ENCODE data around the gene MSL3.
A peak's percentile ranks its signal among the peaks of the same experiment; 100 is the strongest.

Gene MSL3, protein sequence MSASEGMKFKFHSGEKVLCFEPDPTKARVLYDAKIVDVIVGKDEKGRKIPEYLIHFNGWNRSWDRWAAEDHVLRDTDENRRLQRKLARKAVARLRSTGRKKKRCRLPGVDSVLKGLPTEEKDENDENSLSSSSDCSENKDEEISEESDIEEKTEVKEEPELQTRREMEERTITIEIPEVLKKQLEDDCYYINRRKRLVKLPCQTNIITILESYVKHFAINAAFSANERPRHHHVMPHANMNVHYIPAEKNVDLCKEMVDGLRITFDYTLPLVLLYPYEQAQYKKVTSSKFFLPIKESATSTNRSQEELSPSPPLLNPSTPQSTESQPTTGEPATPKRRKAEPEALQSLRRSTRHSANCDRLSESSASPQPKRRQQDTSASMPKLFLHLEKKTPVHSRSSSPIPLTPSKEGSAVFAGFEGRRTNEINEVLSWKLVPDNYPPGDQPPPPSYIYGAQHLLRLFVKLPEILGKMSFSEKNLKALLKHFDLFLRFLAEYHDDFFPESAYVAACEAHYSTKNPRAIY

DNA sequence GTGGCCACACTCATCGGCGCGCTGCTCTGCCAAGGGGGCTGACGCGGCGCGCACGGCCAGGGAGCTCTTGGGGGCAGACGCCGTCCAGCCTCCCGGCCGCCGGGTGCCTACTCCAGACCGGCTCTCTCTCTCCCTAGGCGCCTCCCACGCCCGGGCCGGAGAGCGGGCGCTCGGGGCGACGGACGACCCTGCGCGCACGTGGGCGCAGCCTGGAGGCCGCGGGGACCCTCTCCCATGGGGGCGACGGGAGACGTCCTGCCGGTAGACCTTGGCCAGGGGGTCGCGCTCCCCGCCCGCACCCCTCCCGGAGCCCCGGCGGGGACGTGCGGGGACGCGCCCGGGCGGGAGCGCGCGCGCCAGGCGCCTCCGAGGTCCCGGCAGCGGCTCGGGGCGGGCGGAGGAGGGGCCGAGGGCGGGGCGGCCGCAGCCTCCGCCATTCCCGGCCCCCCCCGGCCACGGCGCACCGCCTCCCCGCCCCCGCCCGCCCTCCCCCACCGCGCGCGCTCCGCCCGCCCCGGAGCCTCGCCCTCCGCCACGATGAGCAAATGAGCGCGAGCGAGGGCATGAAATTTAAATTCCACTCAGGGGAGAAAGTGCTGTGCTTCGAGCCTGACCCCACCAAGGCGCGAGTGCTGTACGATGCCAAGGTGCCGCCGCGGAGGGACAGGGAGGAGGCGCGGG, at the start of gene MSL3:
Gene MSL3 (plus strand): TSS at position 519 of the 681 bp plus-strand sequence. CDS start 27 bp downstream, at position 546.
- Histone ChIP-seq H3K9ac (ENCODE audit: low read length) (peak within 1 kb of the TSS; percentile 83), H3K27me3 (ENCODE audit: control insufficient read depth, insufficient read depth, low read length) (peaks cover 21% of the 10 kb centered on the region), H3K27ac (ENCODE audit: low read length) (peak within 1 kb of the TSS; percentile 72), H3K4me3 (ENCODE audit: low read length) (peak within 1 kb of the TSS; percentile 91), H3K9me3 (ENCODE audit: control insufficient read depth, low read depth, low read length) (no peaks in the 10 kb centered on the region), H3K4me1 (ENCODE audit: control insufficient read depth, low read depth, low read length) (peaks cover 5% of the 10 kb centered on the region), H3K36me3 (ENCODE audit: control insufficient read depth, low read depth, low read length) (peaks cover 16% of the 10 kb centered on the region)

DNA sequence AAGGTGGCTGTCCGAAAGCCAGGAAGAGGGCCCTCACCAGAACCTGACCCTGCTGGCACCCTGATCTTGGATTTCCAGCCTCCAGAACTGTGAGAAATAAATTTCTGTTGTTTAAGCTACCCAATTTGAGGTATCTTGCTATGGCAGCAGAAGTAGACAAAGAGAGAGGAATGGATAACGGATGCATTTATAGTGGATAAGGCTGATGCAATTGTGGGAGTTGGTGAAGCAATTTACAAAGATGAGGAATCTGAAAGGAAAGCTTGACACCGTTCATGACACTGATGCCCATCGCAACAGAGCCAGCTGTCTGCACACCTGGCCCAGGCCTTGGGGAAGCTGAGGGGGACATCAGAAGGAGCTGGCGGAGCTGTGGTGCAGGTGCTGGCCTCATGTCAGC, 35.7 kb upstream of the MSL3 start:
- Histone ChIP-seq H3K9ac (ENCODE audit: low read length) (no peak overlapping the region), H3K4me3 (ENCODE audit: low read length) (no peak overlapping the region), H3K9me3 (ENCODE audit: control insufficient read depth, low read depth, low read length) (no peaks in the 10 kb centered on the region), H3K36me3 (ENCODE audit: control insufficient read depth, low read depth, low read length) (no peaks in the 10 kb centered on the region), H3K4me1 (ENCODE audit: control insufficient read depth, low read depth, low read length) (no peaks in the 10 kb centered on the region), H3K27me3 (ENCODE audit: control insufficient read depth, insufficient read depth, low read length) (no peaks in the 10 kb centered on the region), H3K27ac (ENCODE audit: low read length) (no peak overlapping the region)

DNA sequence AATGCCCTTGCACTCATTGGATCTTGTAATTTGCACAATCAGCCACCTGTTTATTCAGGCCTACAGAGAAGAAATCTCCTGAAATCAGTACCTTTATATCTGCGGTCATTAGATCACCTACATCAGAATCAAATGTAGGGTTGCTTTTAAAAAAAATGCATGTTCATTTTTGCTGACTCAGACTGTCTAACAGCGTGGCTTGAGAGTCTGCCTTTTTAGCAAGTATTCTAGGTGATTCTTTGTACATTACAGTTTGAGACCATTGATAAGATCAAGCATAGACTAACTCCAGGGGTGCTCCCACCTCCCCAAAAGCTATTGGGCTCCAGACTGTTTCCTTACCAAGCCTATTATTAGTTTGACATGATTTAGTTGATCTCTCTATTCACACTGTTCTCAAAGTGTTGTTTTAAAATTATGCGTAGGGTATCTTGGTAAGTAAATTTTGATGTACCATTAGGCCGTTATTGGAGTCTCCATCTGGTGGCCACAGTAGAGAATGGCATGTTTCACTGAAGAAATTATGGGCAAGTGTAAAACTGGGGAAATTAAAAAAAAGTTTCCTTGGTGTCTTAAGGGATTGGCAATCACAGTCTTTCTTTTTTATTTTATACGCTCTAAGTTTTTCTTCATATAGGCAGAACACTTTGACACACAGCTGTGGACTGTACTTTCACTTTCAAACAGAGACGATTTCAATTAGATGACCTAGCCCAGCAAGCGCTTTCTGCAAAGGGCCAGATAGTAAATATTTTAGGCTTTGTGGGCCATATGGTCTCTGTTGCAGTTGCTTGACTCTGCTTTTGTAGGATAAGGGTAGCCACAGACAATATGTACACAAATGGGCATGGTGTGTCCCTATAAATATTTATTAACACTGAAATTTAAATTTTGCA, 33.7 kb upstream of the MSL3 start:
- H3K9ac ChIP-seq (ENCODE audit: low read length), result no peak overlapping the region
- no peaks in the 10 kb centered on the region for H3K4me1 ChIP-seq (ENCODE audit: control insufficient read depth, low read depth, low read length)
- no peaks in the 10 kb centered on the region for H3K27me3 ChIP-seq (ENCODE audit: control insufficient read depth, insufficient read depth, low read length)
- no peak overlapping the region for H3K4me3 ChIP-seq (ENCODE audit: low read length)
- H3K9me3 ChIP-seq (ENCODE audit: control insufficient read depth, low read depth, low read length), result no peaks in the 10 kb centered on the region
- H3K27ac ChIP-seq (ENCODE audit: low read length), result no peak overlapping the region
- H3K36me3 ChIP-seq (ENCODE audit: control insufficient read depth, low read depth, low read length), result no peaks in the 10 kb centered on the region

DNA sequence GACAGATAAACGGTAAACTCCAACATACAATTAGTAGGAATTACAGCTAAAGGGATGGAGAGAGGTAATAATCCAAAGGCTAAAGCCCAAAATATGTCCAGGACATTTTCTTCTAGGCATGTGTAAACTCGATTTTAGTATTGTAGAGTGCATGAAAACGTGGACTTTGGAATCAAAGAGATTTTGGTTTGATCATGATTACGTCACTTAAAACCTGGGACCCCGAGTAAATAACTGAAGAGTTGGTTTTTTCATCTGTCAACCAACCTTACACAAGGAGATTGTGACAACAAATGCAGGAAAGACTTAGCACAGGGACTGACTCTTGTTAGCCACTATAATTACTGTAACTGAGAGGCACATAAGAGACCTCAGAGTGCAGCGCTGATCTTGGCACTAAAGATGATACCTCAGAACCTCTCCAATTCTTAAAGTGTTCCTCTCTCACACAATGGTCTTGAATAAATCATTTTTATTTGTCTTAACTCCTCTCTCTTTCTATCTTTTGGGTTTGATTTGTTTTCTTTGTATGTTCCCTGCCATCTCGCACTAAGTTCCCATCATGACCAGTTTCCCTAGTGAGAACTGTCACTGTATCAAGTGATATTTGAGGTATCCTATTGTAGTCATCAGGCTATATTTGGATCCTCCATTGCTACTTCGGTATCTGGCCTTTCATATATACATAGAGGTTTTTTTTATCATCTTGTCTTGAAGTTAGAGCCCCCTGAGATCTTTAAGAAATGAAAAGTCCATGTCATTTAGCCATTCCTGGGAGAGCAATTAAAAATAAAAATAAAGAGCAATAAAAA, 32.2 kb upstream of the MSL3 start:
- Histone ChIP-seq H3K4me3 (ENCODE audit: low read length) (no peak overlapping the region), H3K27me3 (ENCODE audit: control insufficient read depth, insufficient read depth, low read length) (no peaks in the 10 kb centered on the region), H3K36me3 (ENCODE audit: control insufficient read depth, low read depth, low read length) (no peaks in the 10 kb centered on the region), H3K27ac (ENCODE audit: low read length) (no peak overlapping the region), H3K9ac (ENCODE audit: low read length) (no peak overlapping the region), H3K9me3 (ENCODE audit: control insufficient read depth, low read depth, low read length) (no peaks in the 10 kb centered on the region), H3K4me1 (ENCODE audit: control insufficient read depth, low read depth, low read length) (no peaks in the 10 kb centered on the region)

DNA sequence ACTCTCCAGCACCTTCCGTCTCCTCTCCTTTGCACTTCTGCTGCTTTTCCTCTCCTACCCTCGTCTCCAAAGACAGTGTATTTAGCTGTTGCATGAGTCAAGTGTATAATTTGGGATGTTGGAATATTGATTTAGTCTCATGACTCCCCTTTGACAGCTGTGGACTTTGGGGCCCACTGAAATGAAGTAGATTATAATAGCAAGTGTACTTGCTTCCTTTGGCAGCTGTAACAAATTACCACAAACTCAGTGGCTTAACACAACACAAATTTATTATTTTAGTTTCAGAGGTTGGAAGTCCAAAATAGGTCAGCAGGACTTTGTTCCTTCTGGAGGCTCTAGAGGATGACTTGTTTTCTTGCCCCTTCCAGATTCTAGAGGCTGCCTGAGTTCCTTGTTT, 29.5 kb upstream of the MSL3 start:
- Histone ChIP-seq H3K4me1 (ENCODE audit: control insufficient read depth, low read depth, low read length) (no peaks in the 10 kb centered on the region), H3K9ac (ENCODE audit: low read length) (no peak overlapping the region), H3K27me3 (ENCODE audit: control insufficient read depth, insufficient read depth, low read length) (no peaks in the 10 kb centered on the region), H3K36me3 (ENCODE audit: control insufficient read depth, low read depth, low read length) (no peaks in the 10 kb centered on the region), H3K27ac (ENCODE audit: low read length) (no peak overlapping the region), H3K9me3 (ENCODE audit: control insufficient read depth, low read depth, low read length) (no peaks in the 10 kb centered on the region), H3K4me3 (ENCODE audit: low read length) (no peak overlapping the region)

DNA sequence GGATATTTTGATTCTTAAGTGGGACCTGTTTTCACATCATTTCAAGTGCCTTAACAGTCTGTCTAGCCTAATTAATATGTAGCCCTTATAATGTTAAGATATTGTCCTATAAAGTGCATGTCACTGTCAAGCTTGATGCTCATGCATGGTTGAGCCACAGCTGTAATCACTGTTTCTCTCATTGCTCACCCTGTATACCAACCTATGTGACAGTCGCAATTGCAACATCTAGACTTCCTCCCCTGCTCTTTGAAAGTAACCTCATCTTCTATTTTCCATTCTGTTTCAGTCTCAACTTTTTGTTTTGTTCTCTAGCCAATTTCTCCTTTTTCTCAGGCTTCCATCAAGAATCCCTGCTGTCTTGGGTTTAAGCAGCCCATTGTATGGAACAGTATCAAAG, 24.4 kb upstream of the MSL3 start:
- H3K27ac ChIP-seq (ENCODE audit: low read length), result no peak overlapping the region
- H3K4me1 ChIP-seq (ENCODE audit: control insufficient read depth, low read depth, low read length), result no peaks in the 10 kb centered on the region
- H3K9ac ChIP-seq (ENCODE audit: low read length), result no peak overlapping the region
- H3K4me3 ChIP-seq (ENCODE audit: low read length), result no peak overlapping the region
- H3K27me3 ChIP-seq (ENCODE audit: control insufficient read depth, insufficient read depth, low read length), result no peaks in the 10 kb centered on the region
- H3K36me3 ChIP-seq (ENCODE audit: control insufficient read depth, low read depth, low read length), result no peaks in the 10 kb centered on the region
- no peaks in the 10 kb centered on the region for H3K9me3 ChIP-seq (ENCODE audit: control insufficient read depth, low read depth, low read length)

DNA sequence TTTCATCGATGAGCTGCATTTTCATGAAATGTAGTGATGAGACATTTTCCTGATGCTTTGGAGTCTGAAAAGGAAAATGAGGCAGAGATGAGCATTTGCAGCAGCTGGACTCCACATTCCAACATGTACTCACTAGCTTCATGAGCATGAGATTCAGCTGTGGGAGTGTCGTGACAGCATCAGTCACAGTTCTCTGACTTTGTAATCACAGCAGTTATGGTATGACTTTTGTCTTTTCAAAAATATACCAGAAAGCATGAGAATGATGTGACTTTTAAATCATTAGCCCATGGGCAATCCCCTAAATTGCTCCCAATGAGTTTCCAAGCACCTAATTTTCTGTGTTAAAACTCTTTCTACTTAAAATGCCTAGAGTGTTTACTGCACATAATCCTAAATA, 18.3 kb upstream of the MSL3 start:
- no peak overlapping the region for H3K4me3 ChIP-seq (ENCODE audit: low read length)
- no peak overlapping the region for H3K27ac ChIP-seq (ENCODE audit: low read length)
- H3K9ac ChIP-seq (ENCODE audit: low read length), result no peak overlapping the region
- H3K9me3 ChIP-seq (ENCODE audit: control insufficient read depth, low read depth, low read length), result no peaks in the 10 kb centered on the region
- H3K27me3 ChIP-seq (ENCODE audit: control insufficient read depth, insufficient read depth, low read length), result no peaks in the 10 kb centered on the region
- no peaks in the 10 kb centered on the region for H3K36me3 ChIP-seq (ENCODE audit: control insufficient read depth, low read depth, low read length)
- H3K4me1 ChIP-seq (ENCODE audit: control insufficient read depth, low read depth, low read length), result no peaks in the 10 kb centered on the region

DNA sequence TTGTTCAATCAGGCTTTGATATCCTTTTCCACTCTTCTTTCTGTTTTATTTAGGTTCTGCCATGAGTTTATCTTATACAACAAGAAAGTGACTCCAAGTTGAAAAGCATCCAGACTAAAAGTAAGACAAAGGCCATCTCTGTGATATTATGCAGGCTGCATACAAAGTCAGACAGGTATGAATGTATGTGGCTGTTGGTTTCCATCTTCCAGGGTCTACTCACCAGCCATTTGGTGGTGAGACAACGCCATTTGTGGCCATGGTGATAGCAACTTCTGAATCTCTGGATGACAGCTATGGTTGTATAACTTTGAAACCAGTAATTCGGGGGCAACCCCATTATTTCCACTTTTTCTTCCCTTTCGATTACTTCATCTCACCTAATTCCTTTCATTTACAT, 17.2 kb upstream of the MSL3 start:
- Histone ChIP-seq H3K9me3 (ENCODE audit: control insufficient read depth, low read depth, low read length) (no peaks in the 10 kb centered on the region), H3K27me3 (ENCODE audit: control insufficient read depth, insufficient read depth, low read length) (no peaks in the 10 kb centered on the region)

DNA sequence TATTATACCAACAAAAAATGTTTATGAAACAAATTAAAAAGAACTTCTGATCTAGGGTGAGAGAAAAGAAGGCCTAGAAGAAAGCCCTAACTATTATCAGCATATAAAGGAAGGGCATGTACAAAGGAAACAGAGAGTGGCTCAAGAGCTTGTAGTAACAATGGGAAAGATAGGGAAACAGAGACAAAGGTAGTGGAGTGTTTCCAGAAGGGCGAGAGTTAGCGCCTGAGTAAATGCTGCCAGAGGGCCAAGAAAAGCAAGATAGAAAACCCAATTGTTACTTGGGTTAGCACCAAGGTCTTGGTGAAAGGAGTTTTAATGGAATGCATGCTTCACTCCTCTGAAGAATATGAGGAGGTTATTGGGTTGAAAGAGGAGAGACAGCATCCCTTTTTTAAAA, 16.5 kb upstream of the MSL3 start:
- H3K27me3 ChIP-seq (ENCODE audit: control insufficient read depth, insufficient read depth, low read length), result no peaks in the 10 kb centered on the region
- no peak overlapping the region for H3K9ac ChIP-seq (ENCODE audit: low read length)
- H3K27ac ChIP-seq (ENCODE audit: low read length), result no peak overlapping the region
- H3K4me3 ChIP-seq (ENCODE audit: low read length), result no peak overlapping the region
- no peaks in the 10 kb centered on the region for H3K36me3 ChIP-seq (ENCODE audit: control insufficient read depth, low read depth, low read length)
- no peaks in the 10 kb centered on the region for H3K9me3 ChIP-seq (ENCODE audit: control insufficient read depth, low read depth, low read length)
- H3K4me1 ChIP-seq (ENCODE audit: control insufficient read depth, low read depth, low read length), result no peaks in the 10 kb centered on the region

More for the DNA sequence above, 17.2 kb upstream of the MSL3 start:
- H3K27ac ChIP-seq (ENCODE audit: low read length), result no peak overlapping the region
- no peaks in the 10 kb centered on the region for H3K36me3 ChIP-seq (ENCODE audit: control insufficient read depth, low read depth, low read length)
- H3K9ac ChIP-seq (ENCODE audit: low read length), result no peak overlapping the region
- H3K4me3 ChIP-seq (ENCODE audit: low read length), result no peak overlapping the region
- no peaks in the 10 kb centered on the region for H3K4me1 ChIP-seq (ENCODE audit: control insufficient read depth, low read depth, low read length)

DNA sequence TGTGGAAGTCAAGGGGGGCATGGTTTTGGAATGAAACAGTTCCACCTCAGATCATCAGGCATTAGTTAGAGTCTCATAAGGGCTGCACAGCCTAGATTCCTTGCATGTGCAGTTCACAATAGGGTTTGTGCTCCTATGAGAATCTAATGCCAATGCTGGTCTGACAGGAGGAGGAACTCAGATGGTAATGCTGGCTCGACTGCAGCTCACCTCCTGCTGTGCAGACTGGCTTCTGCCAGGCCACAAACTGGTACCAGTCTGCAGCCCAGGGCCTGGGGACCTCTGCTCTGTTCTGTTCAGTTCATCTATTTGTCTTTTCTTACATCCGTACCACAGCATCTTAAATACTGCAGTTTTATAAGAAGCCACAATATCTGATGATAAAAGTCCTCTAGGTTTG, 12.2 kb upstream of the MSL3 start:
- Histone ChIP-seq H3K27me3 (ENCODE audit: control insufficient read depth, insufficient read depth, low read length) (no peaks in the 10 kb centered on the region), H3K4me3 (ENCODE audit: low read length) (no peak overlapping the region), H3K9me3 (ENCODE audit: control insufficient read depth, low read depth, low read length) (no peaks in the 10 kb centered on the region), H3K9ac (ENCODE audit: low read length) (no peak overlapping the region), H3K4me1 (ENCODE audit: control insufficient read depth, low read depth, low read length) (no peaks in the 10 kb centered on the region), H3K36me3 (ENCODE audit: control insufficient read depth, low read depth, low read length) (no peaks in the 10 kb centered on the region), H3K27ac (ENCODE audit: low read length) (no peak overlapping the region)

Measured in iPS-18a (cell line).